ENCODE results near the gene EHBP1L1.

DNA sequence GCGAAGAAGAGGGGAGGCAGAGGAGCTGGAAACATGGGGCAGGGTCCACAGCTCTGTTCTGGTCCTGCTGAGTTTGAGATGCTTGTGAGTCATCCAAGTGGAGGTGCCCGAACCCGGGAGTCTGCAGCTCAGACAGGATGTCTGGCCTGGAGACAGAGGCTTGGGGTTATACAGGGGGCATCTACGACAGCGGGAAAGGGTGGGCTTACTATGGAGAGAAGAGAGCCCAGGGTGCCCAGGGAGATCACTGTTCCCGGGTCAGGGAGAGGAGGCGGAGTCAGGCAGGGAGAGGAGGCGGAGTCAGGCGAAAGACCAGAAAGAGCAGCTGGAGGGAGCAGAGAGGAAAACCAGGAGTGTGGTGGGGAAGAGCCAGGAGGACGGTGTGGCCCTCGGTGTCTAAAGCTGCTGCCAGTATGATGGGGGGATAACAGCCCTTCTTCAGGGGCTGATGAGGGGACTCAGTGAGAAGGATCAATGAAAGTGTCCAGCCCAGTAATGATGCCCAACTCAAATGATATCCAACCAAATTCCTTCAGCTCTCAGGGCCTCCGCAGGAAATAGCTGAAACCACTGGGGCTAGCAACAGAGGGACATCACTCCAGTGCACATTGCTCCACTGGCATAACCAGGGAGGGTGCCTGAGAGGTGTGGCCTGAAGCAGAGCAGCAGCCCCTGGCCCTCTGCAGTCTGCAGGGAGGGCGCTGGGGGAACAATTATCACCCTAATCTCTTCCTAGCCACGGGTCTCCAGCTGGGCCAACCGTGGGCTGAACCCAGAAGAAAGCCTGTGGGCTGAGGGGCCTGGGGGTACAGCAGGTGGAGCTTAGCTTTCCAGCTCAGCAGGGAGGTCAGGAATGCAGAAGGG lies 15.1 kb upstream of the EHBP1L1 start:
- TF ChIP-seq, protein P1, sequence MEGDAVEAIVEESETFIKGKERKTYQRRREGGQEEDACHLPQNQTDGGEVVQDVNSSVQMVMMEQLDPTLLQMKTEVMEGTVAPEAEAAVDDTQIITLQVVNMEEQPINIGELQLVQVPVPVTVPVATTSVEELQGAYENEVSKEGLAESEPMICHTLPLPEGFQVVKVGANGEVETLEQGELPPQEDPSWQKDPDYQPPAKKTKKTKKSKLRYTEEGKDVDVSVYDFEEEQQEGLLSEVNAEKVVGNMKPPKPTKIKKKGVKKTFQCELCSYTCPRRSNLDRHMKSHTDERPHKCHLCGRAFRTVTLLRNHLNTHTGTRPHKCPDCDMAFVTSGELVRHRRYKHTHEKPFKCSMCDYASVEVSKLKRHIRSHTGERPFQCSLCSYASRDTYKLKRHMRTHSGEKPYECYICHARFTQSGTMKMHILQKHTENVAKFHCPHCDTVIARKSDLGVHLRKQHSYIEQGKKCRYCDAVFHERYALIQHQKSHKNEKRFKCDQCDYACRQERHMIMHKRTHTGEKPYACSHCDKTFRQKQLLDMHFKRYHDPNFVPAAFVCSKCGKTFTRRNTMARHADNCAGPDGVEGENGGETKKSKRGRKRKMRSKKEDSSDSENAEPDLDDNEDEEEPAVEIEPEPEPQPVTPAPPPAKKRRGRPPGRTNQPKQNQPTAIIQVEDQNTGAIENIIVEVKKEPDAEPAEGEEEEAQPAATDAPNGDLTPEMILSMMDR (IDR thresholded peaks at IDR 0.05) = no peak
- no peak for TF ChIP-seq EP300 (IDR thresholded peaks at IDR 0.05)

Data from ovary (tissue), 3 donors.